ENCODE results near the gene JUND. TPM values are rescaled to one million over a fixed set of nuclear protein-coding genes. Genes with fewer than 3 reads are reported as not detected.

Gene JUND
- total RNA-seq, 1 experiment from 2014 or later = 221 TPM

DNA sequence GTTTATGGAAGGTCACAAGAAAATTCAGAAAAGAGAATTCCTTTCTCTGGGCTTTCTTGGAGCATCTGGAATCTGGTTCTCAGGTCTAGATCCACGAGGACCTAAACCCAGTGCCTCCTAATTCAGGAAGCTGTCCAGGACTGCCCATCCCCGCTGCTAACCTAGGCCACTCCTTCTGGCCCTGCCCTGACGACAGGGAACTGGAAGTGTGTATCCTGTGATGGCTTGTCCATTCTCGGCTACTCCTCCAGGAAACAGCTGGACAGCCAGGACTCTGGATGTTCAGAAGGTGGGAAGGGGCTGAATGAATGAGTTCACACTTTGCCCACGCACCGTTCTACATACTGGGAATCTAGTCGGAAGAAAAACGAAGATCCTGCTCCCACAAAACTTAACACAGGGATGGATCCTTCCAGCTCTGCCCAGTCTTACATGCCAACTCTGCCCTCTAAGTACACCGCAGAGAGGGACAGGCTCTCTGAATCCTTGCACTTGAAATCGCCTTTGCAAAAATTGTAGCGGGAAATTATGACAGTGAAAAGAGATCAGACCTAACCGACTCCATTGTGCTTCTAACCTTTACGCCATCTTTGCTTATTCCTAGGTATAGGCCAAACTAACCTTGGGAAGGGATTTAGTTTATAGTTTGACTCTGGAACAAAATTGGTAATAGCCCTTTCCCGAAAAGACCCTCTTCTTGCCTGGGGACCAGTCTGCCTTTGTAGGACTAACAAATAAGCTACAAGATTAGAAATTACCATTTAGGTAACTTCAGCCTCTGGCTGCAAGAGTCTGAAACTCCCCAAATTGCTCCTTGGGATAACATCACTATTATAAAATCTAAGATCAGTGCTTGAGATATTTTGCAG is 39.7 kb upstream of the JUND start:
- peaks cover 66% of the 10 kb centered on the region for H3K79me2 ChIP-seq (ENCODE audit: insufficient read depth, low read length)
- no peaks in the 10 kb centered on the region for H4K20me1 ChIP-seq (ENCODE audit: insufficient read depth)
- no peak overlapping the region for H2AFZ ChIP-seq (ENCODE audit: low read depth, low read length, poor library complexity, severe bottlenecking)
- H3K4me2 ChIP-seq (ENCODE audit: low read length) = peak overlapping the region; percentile 87
- no peaks in the 10 kb centered on the region for H3K27me3 ChIP-seq (ENCODE audit: insufficient read depth, low read length)
- intact Hi-C loops (cut with micrococcal nuclease) = loop anchor here (10.0 kb wide), 1 partner anchor 116 kb away; the partner anchor contains the start of gene RAB3A
- no peak for TF ChIP-seq ZFX (IDR thresholded peaks at IDR 0.05)
- 0 out of 2 replicates have a peak, but pooled peaks have one; percentile 1 for TF ChIP-seq POLR2AphosphoS5 (IDR thresholded peaks at IDR 0.05; ENCODE audit: low read depth, low read length)
- H3K9ac ChIP-seq (ENCODE audit: low read length) = peak overlapping the region; percentile 98
- DNase-seq (ENCODE audit: low read depth, low spot score) = no peak
- ChIA-PET POLR2A (interaction anchor here (3.5 to 3.7 kb wide), 2 partner anchors 16 to 41 kb away, joined by 17 to 52 read pairs; partner anchors contain the start of gene JUND), CTCF (interaction anchor here (0.9 to 2.5 kb wide), 2 partner anchors 41 to 133 kb away, joined by 3 to 36 read pairs; partner anchors contain the start of gene JUND), RAD21 (ENCODE audit: low non-redundant PET in 1 of 2, low total read pairs in 2 of 2, uncharacterized antibody in 2 of 2, unreplicated experiment in 2 of 2) (interaction anchor here (1.1 to 1.9 kb wide), 2 partner anchors 42 kb away, joined by 4 to 6 read pairs; no protein-coding TSS in a partner anchor)
- no TSS peak for BruUV-seq (replicated peaks)
- no peak for ATAC-seq
- H3K27ac ChIP-seq (ENCODE audit: low read depth, low read length) = peak overlapping the region; percentile 93
- no peaks in the 10 kb centered on the region for H3K9me2 ChIP-seq (ENCODE audit: insufficient read depth)
- H3K9me3 ChIP-seq (ENCODE audit: control insufficient read depth in 1 of 2, insufficient read depth in 1 of 2, low read depth in 1 of 2, low read length in 2 of 2) = no peaks in the 10 kb centered on the region
- peaks cover 54 to 57% of the 10 kb centered on the region in 2 experiments for H3K4me1 ChIP-seq (ENCODE audit: control insufficient read depth in 1 of 2, insufficient read depth in 2 of 2, low read length in 2 of 2)
- H3K4me3 ChIP-seq (replicated peaks in 1 of 2; ENCODE audit: low read depth in 1 of 2, low read length in 2 of 2) = peak overlapping the region; percentile 78 to 97
- H3K36me3 ChIP-seq (ENCODE audit: control insufficient read depth in 1 of 2, insufficient read depth in 2 of 2, low read length in 2 of 2) = peaks cover 2 to 12% of the 10 kb centered on the region in 2 experiments; a peak in 1 of 4 replicates

DNA sequence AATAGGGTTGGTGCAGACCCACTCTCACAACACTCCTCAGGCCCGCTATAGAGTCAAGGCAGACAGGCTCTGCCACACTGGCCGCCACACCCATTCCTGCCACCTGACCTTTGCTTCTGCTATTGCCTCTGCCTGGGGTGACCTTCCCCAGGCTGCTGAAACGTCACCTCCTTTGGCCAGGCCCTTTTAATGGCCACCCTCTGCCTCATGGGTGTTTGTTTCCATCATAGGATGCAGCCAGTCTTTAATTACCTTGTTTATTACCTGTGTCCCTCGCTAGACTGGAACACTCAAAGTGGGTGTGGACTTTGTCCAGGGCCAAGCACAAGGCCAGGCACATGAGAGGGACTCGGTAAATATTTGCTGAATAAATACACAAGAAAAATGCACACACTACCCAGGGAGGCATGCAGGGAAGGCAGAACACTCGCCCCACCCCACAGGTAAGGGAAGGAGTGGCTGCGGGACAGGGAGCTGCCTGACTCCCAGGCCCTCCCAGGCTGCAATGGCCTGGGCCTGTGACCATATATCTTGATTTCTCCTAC is 38.2 kb upstream of the JUND start:
- ATAC-seq = no peak
- Histone ChIP-seq H3K4me2 (ENCODE audit: low read length) (peak overlapping the region; percentile 87; the same call in 1 of the 2 replicates), H3K4me3 (replicated peaks in 1 of 2; ENCODE audit: low read depth in 1 of 2, low read length in 2 of 2) (no peak overlapping the region), H3K27ac (ENCODE audit: low read depth, low read length) (peak overlapping the region; percentile 20), H3K9me3 (ENCODE audit: control insufficient read depth in 1 of 2, insufficient read depth in 1 of 2, low read depth in 1 of 2, low read length in 2 of 2) (no peaks in the 10 kb centered on the region), H3K9me2 (ENCODE audit: insufficient read depth) (no peaks in the 10 kb centered on the region), H2AFZ (ENCODE audit: low read depth, low read length, poor library complexity, severe bottlenecking) (no peak overlapping the region), H4K20me1 (ENCODE audit: insufficient read depth) (no peaks in the 10 kb centered on the region), H3K27me3 (ENCODE audit: insufficient read depth, low read length) (no peaks in the 10 kb centered on the region), H3K4me1 (ENCODE audit: control insufficient read depth in 1 of 2, insufficient read depth in 2 of 2, low read length in 2 of 2) (peaks cover 52 to 57% of the 10 kb centered on the region in 2 experiments), H3K9ac (ENCODE audit: low read length) (0 out of 2 replicates have a peak overlapping the region, but pooled peaks have one; percentile 3), H3K36me3 (ENCODE audit: control insufficient read depth in 1 of 2, insufficient read depth in 2 of 2, low read length in 2 of 2) (peaks cover 5 to 24% of the 10 kb centered on the region in 2 experiments), H3K79me2 (ENCODE audit: insufficient read depth, low read length) (peaks cover 78% of the 10 kb centered on the region)
- no peak for DNase-seq (ENCODE audit: low read depth, low spot score)
- no TSS peak for BruUV-seq (replicated peaks)
- intact Hi-C loops (cut with micrococcal nuclease) = loop anchor here (10.0 kb wide), 1 partner anchor 115 kb away; the partner anchor contains the start of gene RAB3A
- TF ChIP-seq, protein P1, sequence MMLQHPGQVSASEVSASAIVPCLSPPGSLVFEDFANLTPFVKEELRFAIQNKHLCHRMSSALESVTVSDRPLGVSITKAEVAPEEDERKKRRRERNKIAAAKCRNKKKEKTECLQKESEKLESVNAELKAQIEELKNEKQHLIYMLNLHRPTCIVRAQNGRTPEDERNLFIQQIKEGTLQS (IDR thresholded peaks at IDR 0.05) = no peak
- TF ChIP-seq, protein P2, sequence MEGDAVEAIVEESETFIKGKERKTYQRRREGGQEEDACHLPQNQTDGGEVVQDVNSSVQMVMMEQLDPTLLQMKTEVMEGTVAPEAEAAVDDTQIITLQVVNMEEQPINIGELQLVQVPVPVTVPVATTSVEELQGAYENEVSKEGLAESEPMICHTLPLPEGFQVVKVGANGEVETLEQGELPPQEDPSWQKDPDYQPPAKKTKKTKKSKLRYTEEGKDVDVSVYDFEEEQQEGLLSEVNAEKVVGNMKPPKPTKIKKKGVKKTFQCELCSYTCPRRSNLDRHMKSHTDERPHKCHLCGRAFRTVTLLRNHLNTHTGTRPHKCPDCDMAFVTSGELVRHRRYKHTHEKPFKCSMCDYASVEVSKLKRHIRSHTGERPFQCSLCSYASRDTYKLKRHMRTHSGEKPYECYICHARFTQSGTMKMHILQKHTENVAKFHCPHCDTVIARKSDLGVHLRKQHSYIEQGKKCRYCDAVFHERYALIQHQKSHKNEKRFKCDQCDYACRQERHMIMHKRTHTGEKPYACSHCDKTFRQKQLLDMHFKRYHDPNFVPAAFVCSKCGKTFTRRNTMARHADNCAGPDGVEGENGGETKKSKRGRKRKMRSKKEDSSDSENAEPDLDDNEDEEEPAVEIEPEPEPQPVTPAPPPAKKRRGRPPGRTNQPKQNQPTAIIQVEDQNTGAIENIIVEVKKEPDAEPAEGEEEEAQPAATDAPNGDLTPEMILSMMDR (IDR thresholded peaks at IDR 0.05 in 2 of 3, conservative IDR thresholded peaks at IDR 0.05 in 1 of 3; ENCODE audit: borderline replicate concordance in 1 of 3, insufficient read depth in 1 of 3, low read depth in 2 of 3, low read length in 2 of 3) = no peak
- TF ChIP-seq CEBPB (IDR thresholded peaks at IDR 0.05; ENCODE audit: low read depth) (no peak), EGR1 (IDR thresholded peaks at IDR 0.05; ENCODE audit: low read depth) (no peak), ZFX (IDR thresholded peaks at IDR 0.05) (no peak), RAD21 (IDR thresholded peaks at IDR 0.05; ENCODE audit: low read depth) (no peak)
- TF ChIP-seq, protein P3, sequence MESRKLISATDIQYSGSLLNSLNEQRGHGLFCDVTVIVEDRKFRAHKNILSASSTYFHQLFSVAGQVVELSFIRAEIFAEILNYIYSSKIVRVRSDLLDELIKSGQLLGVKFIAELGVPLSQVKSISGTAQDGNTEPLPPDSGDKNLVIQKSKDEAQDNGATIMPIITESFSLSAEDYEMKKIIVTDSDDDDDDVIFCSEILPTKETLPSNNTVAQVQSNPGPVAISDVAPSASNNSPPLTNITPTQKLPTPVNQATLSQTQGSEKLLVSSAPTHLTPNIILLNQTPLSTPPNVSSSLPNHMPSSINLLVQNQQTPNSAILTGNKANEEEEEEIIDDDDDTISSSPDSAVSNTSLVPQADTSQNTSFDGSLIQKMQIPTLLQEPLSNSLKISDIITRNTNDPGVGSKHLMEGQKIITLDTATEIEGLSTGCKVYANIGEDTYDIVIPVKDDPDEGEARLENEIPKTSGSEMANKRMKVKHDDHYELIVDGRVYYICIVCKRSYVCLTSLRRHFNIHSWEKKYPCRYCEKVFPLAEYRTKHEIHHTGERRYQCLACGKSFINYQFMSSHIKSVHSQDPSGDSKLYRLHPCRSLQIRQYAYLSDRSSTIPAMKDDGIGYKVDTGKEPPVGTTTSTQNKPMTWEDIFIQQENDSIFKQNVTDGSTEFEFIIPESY (IDR thresholded peaks at IDR 0.05; ENCODE audit: extremely low read depth, insufficient replicate concordance, low read length) = no peak
- POLR2A ChIA-PET = interaction anchor here (1.6 to 3.7 kb wide), 3 partner anchors 15 to 41 kb away, joined by 3 to 52 read pairs (median 17); partner anchors contain the start of gene JUND
- RAD21 ChIA-PET (ENCODE audit: low non-redundant PET in 1 of 2, low total read pairs in 2 of 2, uncharacterized antibody in 2 of 2, unreplicated experiment in 2 of 2) = no interaction called here
- CTCF ChIA-PET = interaction anchor here (1.0 to 1.3 kb wide), 2 partner anchors 9 to 40 kb away, joined by 3 to 4 read pairs; no protein-coding TSS in a partner anchor

Measured in HCT116 (cell line).